Neuronal stem cell (in vitro differentiated cells): ENCODE results near the gene MRC2.
A peak's percentile ranks its signal among the peaks of the same experiment; 100 is the strongest.

Source experiments
- DNase-seq: peaks from one replicate; pipeline ENCODE4 v3.0.0-alpha.2; 2013; ENCODE audit warnings: low spot score
- H2AFZ ChIP-seq: one replicate; pipeline ENCODE4 v1.6.1; 2013; ENCODE audit warnings: mild to moderate bottlenecking, low read length, inconsistent platforms
- H2AK5ac ChIP-seq: 2 replicates; pipeline ENCODE4 v1.6.1; 2013; ENCODE audit warnings: low read depth, mild to moderate bottlenecking, inconsistent platforms, low read length, moderate library complexity, mixed read lengths
- H2BK120ac ChIP-seq: 2 replicates; pipeline ENCODE4 v1.6.1; 2013; ENCODE audit warnings: low read depth, mild to moderate bottlenecking, inconsistent platforms, low read length, moderate library complexity, mixed read lengths
- H2BK12ac ChIP-seq: one replicate; pipeline ENCODE4 v1.6.1; 2013; ENCODE audit warnings: low read length, inconsistent platforms
- H2BK15ac ChIP-seq: 2 replicates; pipeline ENCODE4 v1.6.1; 2013; ENCODE audit warnings: mild to moderate bottlenecking, low read length, inconsistent platforms, mixed read lengths
- H2BK5ac ChIP-seq: one replicate; pipeline ENCODE4 v1.6.1; 2013; ENCODE audit warnings: inconsistent platforms, mild to moderate bottlenecking, low read length, moderate library complexity
- H3K14ac ChIP-seq: one replicate; pipeline ENCODE4 v1.6.1; 2013; ENCODE audit warnings: low read length, inconsistent platforms
- H3K18ac ChIP-seq: 2 replicates; pipeline ENCODE4 v1.6.1; 2013; ENCODE audit warnings: low read length, inconsistent platforms
- H3K23ac ChIP-seq: 2 replicates; pipeline ENCODE4 v1.6.1; 2013; ENCODE audit warnings: low read depth, mild to moderate bottlenecking, mixed read lengths, low read length, inconsistent platforms; ENCODE audit not compliant: poor library complexity
- H3K27ac ChIP-seq: replicated peaks from 3 replicates; pipeline ENCODE4 v1.5.1; 2013; ENCODE audit warnings: low read length, inconsistent platforms
- H3K27me3 ChIP-seq, 3 experiments: 2 replicates each; pipeline ENCODE4 v1.6.1; 2013; ENCODE audit warnings: low read length in 3 of 3, mild to moderate bottlenecking in 2 of 3, inconsistent platforms in 1 of 3, low read depth in 1 of 3, mixed read lengths in 1 of 3, moderate library complexity in 1 of 3; ENCODE audit not compliant: control insufficient read depth in 3 of 3, insufficient read depth in 3 of 3
- H3K36me3 ChIP-seq, 2 donors: replicated peaks in 1 of 2; 2 replicates each; pipeline ENCODE4 v1.6.1; 2013; ENCODE audit warnings: low read length in 2 of 2; ENCODE audit not compliant: control insufficient read depth in 2 of 2, insufficient read depth in 2 of 2
- H3K4ac ChIP-seq: 2 replicates; pipeline ENCODE4 v1.6.1; 2013; ENCODE audit warnings: inconsistent platforms, mild to moderate bottlenecking, low read length, moderate library complexity
- H3K4me1 ChIP-seq, 2 donors: 1 replicate in 1 of 2; 2 replicates in 1 of 2; pipeline ENCODE4 v1.6.1; 2013; ENCODE audit warnings: low read length in 2 of 2, low read depth in 1 of 2; ENCODE audit not compliant: control insufficient read depth in 2 of 2, insufficient read depth in 1 of 2
- H3K4me2 ChIP-seq: one replicate; pipeline ENCODE4 v1.6.1; 2013; ENCODE audit warnings: mild to moderate bottlenecking, low read length, inconsistent platforms; ENCODE audit not compliant: insufficient read depth, poor library complexity, severe bottlenecking
- H3K4me3 ChIP-seq, 2 donors: 2 replicates each; pipeline ENCODE4 v1.5.1; 2013; ENCODE audit warnings: low read length in 2 of 2, mild to moderate bottlenecking in 2 of 2, inconsistent platforms in 1 of 2, moderate library complexity in 1 of 2
- H3K79me1 ChIP-seq: one replicate; pipeline ENCODE4 v1.6.1; 2013; ENCODE audit warnings: low read depth, mild to moderate bottlenecking, inconsistent platforms, low read length, moderate library complexity
- H3K9ac ChIP-seq: one replicate; pipeline ENCODE4 v1.6.1; 2013; ENCODE audit warnings: mild to moderate bottlenecking, low read depth, low read length, inconsistent platforms; ENCODE audit not compliant: poor library complexity
- H3K9me3 ChIP-seq, 2 donors: replicated peaks in 1 of 2; 2 replicates each; pipeline versions ENCODE3 to v1.6.1; 2013; ENCODE audit warnings: low read length in 2 of 2, mild to moderate bottlenecking in 2 of 2, inconsistent platforms in 1 of 2, low read depth in 1 of 2, mixed read lengths in 1 of 2, moderate library complexity in 1 of 2; ENCODE audit not compliant: control insufficient read depth in 2 of 2, insufficient read depth in 1 of 2
- H4K8ac ChIP-seq: one replicate; pipeline ENCODE4 v1.6.1; 2013; ENCODE audit warnings: low read depth, mild to moderate bottlenecking, inconsistent platforms, low read length, moderate library complexity
- H4K91ac ChIP-seq: one replicate; pipeline ENCODE4 v1.6.1; 2013; ENCODE audit warnings: low read length, low read depth, mild to moderate bottlenecking, inconsistent platforms; ENCODE audit not compliant: poor library complexity
- WGBS, 2 donors: extraction: QIAGEN DNeasy Blood & Tissue Kit; methylation state at CpG; one replicate each; pipeline ENCODE4 v1.1.7; 2013; ENCODE audit warnings: missing lambda C conversion rate in 2 of 2, mixed read lengths in 1 of 2; ENCODE audit not compliant: insufficient read length in 2 of 2, insufficient replicate concordance in 1 of 2; ENCODE audit errors: extremely low coverage in 2 of 2; 5-methylcytosine and 5-hydroxymethylcytosine counted together

Gene MRC2

GRCh38 chr17:62705156-62705777, 77.8 kb downstream of the MRC2 start:
- Histone ChIP-seq H3K79me1 (no peaks in the 10 kb centered on the region), H3K27me3 (peaks cover 0 to 18% (median 10%) of the 10 kb centered on the region in 3 experiments), H2AK5ac (no peak overlapping the region), H3K18ac (no peak overlapping the region), H4K91ac (no peak overlapping the region), H3K36me3 (no peaks in the 10 kb centered on the region), H3K9me3 (peaks cover 4 to 18% of the 10 kb centered on the region in 2 donors), H3K4me3 (peak overlapping the region in 1 of 2 donors; percentile 71), H2AFZ (peak overlapping the region; percentile 89), H3K14ac (no peak overlapping the region), H3K4ac (no peak overlapping the region), H2BK12ac (no peak overlapping the region), H3K23ac (no peak overlapping the region), H2BK5ac (no peak overlapping the region), H3K9ac (no peak overlapping the region), H4K8ac (no peak overlapping the region), H3K4me2 (peak overlapping the region; percentile 94), H3K27ac (no peak overlapping the region), H3K4me1 (peaks cover 17 to 18% of the 10 kb centered on the region in 2 donors), H2BK15ac (peak overlapping the region; percentile 5), H2BK120ac (no peak overlapping the region)
- no CpG with 5 or more reads among the region's 11 CpGs for WGBS, 2 donors
- no peak for DNase-seq

- Histone ChIP-seq H3K14ac (no peak overlapping the region), H3K27ac (peak overlapping the region; percentile 7), H3K9ac (no peak overlapping the region), H3K23ac (no peak overlapping the region), H2AFZ (peak overlapping the region; percentile 89), H2BK5ac (no peak overlapping the region), H2AK5ac (peak overlapping the region; percentile 41), H3K79me1 (no peaks in the 10 kb centered on the region), H2BK120ac (no peak overlapping the region), H3K4me3 (peak overlapping the region in 1 of 2 donors; percentile 71), H2BK15ac (no peak overlapping the region), H3K4ac (no peak overlapping the region), H3K9me3 (peaks cover 4 to 18% of the 10 kb centered on the region in 2 donors), H3K27me3 (peaks cover 0 to 18% (median 10%) of the 10 kb centered on the region in 3 experiments), H3K36me3 (no peaks in the 10 kb centered on the region), H3K18ac (peak overlapping the region; percentile 44), H2BK12ac (no peak overlapping the region), H3K4me1 (peaks cover 17 to 18% of the 10 kb centered on the region in 2 donors), H4K91ac (no peak overlapping the region), H4K8ac (no peak overlapping the region), H3K4me2 (peak overlapping the region; percentile 47)
- WGBS, 2 donors, result no CpG with 5 or more reads among the region's 14 CpGs
- DNase-seq, result no peak
Observed at GRCh38 chr17:62705778-62706597, 78.5 kb downstream of the MRC2 start.

GRCh38 chr17:62706598-62707424, 79.3 kb downstream of the MRC2 start:
- H2BK120ac ChIP-seq, result no peak overlapping the region
- no peak overlapping the region for H3K9ac ChIP-seq
- no peak overlapping the region for H2BK5ac ChIP-seq
- DNase-seq, result no peak
- peak overlapping the region in 1 of 2 donors; percentile 71 for H3K4me3 ChIP-seq
- H2AK5ac ChIP-seq, result peak overlapping the region; percentile 41
- WGBS, 2 donors, result no CpG with 5 or more reads among the region's 20 CpGs
- no peak overlapping the region for H3K18ac ChIP-seq
- H3K4ac ChIP-seq, result no peak overlapping the region
- H3K23ac ChIP-seq, result no peak overlapping the region
- H3K79me1 ChIP-seq, result no peaks in the 10 kb centered on the region
- no peak overlapping the region for H3K14ac ChIP-seq
- H3K9me3 ChIP-seq, result peaks cover 4 to 18% of the 10 kb centered on the region in 2 donors
- no peak overlapping the region for H3K27ac ChIP-seq
- H3K36me3 ChIP-seq, result no peaks in the 10 kb centered on the region
- H3K27me3 ChIP-seq, result peaks cover 0 to 18% (median 6%) of the 10 kb centered on the region in 3 experiments
- no peak overlapping the region for H2BK12ac ChIP-seq
- H4K8ac ChIP-seq, result no peak overlapping the region
- H2BK15ac ChIP-seq, result no peak overlapping the region
- H3K4me1 ChIP-seq, result peaks cover 13 to 18% of the 10 kb centered on the region in 2 donors
- no peak overlapping the region for H2AFZ ChIP-seq
- no peak overlapping the region for H4K91ac ChIP-seq
- no peak overlapping the region for H3K4me2 ChIP-seq
